Urinary bladder (tissue), 4 donors: ENCODE results near the gene PARD3. TPM values are rescaled to one million over a fixed set of nuclear protein-coding genes. Genes with fewer than 3 reads are reported as not detected.

Experiments used
- DNase-seq: peaks from one replicate; pipeline ENCODE4 v3.0.0-alpha.2; 2015; ENCODE audit errors: extremely low spot score
- H3K27ac ChIP-seq: one replicate; pipeline ENCODE4 v1.5.1; 2013; ENCODE audit warnings: low read depth, mild to moderate bottlenecking, moderate library complexity
- H3K36me3 ChIP-seq: one replicate; pipeline ENCODE4 v1.6.1; 2013; ENCODE audit warnings: mild to moderate bottlenecking, moderate library complexity; ENCODE audit not compliant: insufficient read depth
- H3K4me1 ChIP-seq: one replicate; pipeline ENCODE4 v1.6.1; 2013; ENCODE audit warnings: mild to moderate bottlenecking, moderate library complexity; ENCODE audit not compliant: insufficient read depth
- H3K4me3 ChIP-seq: one replicate; pipeline ENCODE4 v1.5.1; 2013; ENCODE audit warnings: low read depth, low read length
- WGBS: extraction: QIAGEN DNeasy Blood & Tissue Kit; methylation state at CpG from one replicate; pipeline ENCODE4 v1.1.7; 2013; 5-methylcytosine and 5-hydroxymethylcytosine counted together
- polyA plus RNA-seq: library from polyadenylated mRNA; stranded (reverse); fragments of 200-250 nt; gene quantifications from one replicate; pipeline ENCODE4 v1.2.3, GENCODE V29; 2013
- total RNA-seq: library from RNA; depleted of rRNA; stranded (reverse); fragments of >200 nt; gene quantifications from one replicate; pipeline ENCODE4 v1.2.3, GENCODE V29; 2014
- donor health status: healthy with polysubstance abuse.
- donor health status: healthy.

The PARD3 gene
- total and polyA plus RNA-seq, 2 donors: 27.5 to 89.1 TPM

DNA sequence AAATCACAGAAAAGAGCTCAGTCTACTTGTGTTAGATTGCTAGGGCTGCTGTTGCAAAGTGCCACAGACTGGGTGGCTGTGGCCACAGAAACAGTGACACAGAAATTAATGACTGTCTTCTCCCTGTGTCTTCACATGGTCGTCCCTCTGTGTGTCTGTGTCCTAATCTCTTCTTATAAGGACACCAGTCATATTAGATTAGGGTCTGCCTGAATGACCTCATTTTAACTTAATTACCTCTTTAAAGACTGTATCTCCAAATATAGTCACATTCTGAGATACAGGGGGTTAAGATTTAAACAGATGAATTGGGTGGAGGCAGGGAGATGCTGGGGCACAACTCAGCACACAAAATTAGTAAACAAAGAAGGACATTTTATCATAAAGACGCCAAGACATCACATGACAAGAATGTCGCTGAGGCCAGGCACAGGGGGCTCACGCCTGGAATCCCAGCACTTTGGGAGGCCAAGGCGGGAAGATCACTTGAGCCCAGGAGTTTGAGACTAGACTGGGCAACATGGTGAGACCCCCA lies 23.3 kb upstream of the PARD3 start:
- WGBS: 75% methylated on average over 5 of the region's 5 CpGs
- DNase-seq: no peak
- no peaks in the 10 kb centered on the region for H3K4me1 ChIP-seq
- H3K36me3 ChIP-seq: no peaks in the 10 kb centered on the region
- H3K27ac ChIP-seq: no peak overlapping the region
- H3K4me3 ChIP-seq: no peak overlapping the region

DNA sequence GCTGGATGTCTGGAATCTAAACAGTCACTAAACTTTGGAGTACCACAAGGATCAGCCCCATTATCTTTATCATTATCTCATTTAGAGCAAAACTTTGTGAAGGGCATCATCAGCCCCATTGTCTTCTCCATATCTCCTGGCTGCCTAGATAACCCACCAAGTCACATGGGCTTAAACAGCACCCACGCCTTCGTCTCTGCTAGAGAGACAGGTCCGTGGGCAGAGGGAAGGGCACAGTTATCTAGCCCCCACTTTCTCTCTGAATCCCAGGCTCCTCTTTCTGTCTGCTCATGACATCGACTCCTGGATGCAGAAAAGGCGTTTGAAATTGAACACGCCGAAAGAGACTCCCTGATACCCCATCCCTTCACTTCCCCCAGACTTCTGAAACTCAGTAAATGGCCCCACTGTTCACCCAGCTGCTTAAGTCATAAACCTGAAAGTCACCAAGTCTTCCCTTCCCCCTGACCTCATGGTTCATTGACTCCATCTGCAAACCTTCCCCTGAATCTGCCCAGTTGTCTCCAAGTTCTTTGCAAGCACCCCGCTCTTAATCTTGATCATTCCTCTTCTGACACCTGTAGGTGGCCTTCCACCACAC lies 20.9 kb upstream of the PARD3 start:
- Histone ChIP-seq H3K4me3 (no peak overlapping the region), H3K27ac (no peak overlapping the region), H3K4me1 (no peaks in the 10 kb centered on the region), H3K36me3 (no peaks in the 10 kb centered on the region)
- WGBS: 90% methylated on average over 8 of the region's 8 CpGs
- no peak for DNase-seq

DNA sequence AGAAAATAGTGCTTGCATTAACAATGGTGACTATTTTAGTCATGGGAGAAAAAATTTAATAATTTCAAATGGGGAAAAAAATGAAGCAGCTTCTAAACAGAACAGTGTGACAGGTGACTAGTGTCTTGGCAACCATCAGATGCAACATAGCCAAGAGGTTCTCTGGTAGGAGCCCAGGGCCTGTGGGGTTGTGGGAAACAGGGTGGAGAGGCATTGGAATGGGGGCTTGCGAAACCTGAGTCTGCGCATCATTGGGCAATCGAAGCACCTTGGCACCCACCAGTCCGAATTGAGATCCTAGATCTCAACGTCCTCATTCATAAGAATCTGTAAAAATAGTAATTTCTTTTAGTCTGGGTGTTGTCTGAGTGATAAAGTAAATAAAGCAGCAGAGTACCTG lies 19.2 kb upstream of the PARD3 start:
- no peaks in the 10 kb centered on the region for H3K36me3 ChIP-seq
- H3K4me1 ChIP-seq: no peaks in the 10 kb centered on the region
- no peak for DNase-seq
- H3K4me3 ChIP-seq: no peak overlapping the region
- no peak overlapping the region for H3K27ac ChIP-seq
- WGBS: 72% methylated on average over 5 of the region's 5 CpGs

DNA sequence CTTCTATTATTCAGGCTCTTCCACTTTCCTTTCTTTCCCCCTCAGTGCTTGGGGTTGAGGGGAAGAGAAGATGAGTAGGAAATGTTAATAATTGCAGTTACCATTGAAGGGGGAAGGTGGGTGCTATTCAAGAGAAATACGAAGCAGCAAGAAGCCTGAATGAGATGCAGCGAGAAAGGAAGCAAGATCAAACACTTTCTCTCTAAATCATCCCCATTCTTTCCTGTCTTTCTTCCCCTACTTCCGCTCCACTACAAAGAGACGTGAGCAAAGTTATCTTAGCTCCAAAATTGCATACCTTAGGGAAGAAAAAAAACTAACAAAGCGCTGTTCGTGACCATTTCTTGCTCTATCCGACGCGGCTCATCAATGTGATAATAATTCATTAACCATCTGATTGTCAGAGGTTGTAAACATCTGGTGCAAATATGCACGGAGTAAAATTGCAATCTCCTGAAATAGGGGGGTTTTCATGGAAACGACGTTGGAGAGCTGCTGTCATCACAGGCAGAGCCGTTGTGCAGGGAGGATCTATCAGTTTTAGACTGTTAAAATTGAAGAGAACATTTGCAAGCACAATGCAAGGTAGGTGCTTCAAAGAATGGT lies 15.2 kb upstream of the PARD3 start:
- 25% methylated on average over 13 of the region's 13 CpGs for WGBS
- Histone ChIP-seq H3K4me3 (no peak overlapping the region), H3K27ac (no peak overlapping the region), H3K4me1 (no peaks in the 10 kb centered on the region), H3K36me3 (no peaks in the 10 kb centered on the region)
- no peak for DNase-seq

- Histone ChIP-seq H3K27ac (no peak overlapping the region), H3K4me1 (no peaks in the 10 kb centered on the region)
- no peak for DNase-seq
These were observed 12.0 kb upstream of the PARD3 start for GRCh38 chr10:34826857-34827766.

GRCh38 chr10:34826221-34826620 lies 11.1 kb upstream of the PARD3 start:
- Histone ChIP-seq H3K27ac (no peak overlapping the region), H3K4me1 (no peaks in the 10 kb centered on the region), H3K36me3 (no peaks in the 10 kb centered on the region), H3K4me3 (no peak overlapping the region)
- DNase-seq: no peak
- WGBS: 81% methylated on average over 6 of the region's 6 CpGs

More at GRCh38 chr10:34826857-34827766, 12.0 kb upstream of the PARD3 start:
- WGBS: 81% methylated on average over 11 of the region's 11 CpGs
- Histone ChIP-seq H3K36me3 (no peaks in the 10 kb centered on the region), H3K4me3 (no peak overlapping the region)

- Histone ChIP-seq H3K4me1 (no peaks in the 10 kb centered on the region), H3K27ac (no peak overlapping the region), H3K36me3 (no peaks in the 10 kb centered on the region), H3K4me3 (no peak overlapping the region)
- DNase-seq: no peak
- 91% methylated on average over 2 of the region's 2 CpGs for WGBS
These were observed 10.3 kb upstream of the PARD3 start for GRCh38 chr10:34825414-34825813.

GRCh38 chr10:34824870-34825269 lies 9.8 kb upstream of the PARD3 start:
- no peaks in the 10 kb centered on the region for H3K36me3 ChIP-seq
- H3K4me1 ChIP-seq: no peaks in the 10 kb centered on the region
- DNase-seq: no peak
- WGBS: 69% methylated on average over 2 of the region's 2 CpGs
- H3K27ac ChIP-seq: no peak overlapping the region
- no peak overlapping the region for H3K4me3 ChIP-seq

DNA sequence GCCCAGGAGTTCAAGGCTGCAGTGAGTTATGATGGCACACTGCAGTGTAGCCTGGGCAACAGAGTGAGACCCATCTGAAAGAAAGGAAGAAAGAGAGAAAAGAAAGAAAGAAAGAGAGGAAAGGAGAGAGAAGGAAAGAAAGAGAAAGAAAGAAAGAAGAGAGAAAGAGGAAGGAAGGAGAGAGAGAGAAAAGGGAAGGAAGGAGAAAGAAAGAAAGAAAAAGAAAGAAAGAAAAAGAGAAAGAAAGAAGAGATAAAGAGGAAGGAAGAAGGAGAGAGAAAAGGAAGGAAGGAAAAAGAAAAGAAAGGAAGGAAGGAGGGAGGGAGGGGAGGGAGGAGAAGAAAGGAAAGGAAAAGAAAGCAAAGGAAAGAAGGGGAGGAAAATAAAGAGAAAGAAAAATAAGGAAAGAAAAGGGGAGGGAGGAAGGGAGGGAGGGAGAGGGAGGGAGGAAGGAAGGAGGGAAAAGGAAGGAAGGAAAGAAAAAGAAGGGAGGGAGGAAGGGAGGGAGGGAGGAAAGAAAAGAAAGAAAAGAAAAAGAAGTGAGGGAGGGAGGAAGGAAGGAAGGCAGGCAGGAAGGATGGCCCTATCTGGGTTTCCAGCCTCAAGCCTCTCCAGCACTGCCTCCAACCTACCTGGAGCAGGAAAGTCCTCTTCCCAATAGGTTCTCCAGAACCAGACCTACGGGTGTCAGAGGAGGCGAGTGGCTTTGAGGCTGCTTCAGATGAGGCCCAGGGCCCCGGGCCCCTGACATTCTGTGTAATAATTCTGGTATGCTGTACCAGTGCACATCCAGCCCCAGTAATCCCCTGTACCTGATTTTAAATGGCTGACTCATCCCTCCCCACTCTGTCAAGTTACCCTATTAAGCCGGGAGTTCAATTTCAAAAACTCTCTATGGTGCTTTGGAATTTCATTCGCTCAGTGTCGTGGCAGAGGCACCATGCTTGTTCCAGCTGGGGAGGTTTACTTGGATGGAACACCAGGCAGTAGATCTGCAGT lies 6.8 kb upstream of the PARD3 start:
- Histone ChIP-seq H3K4me1 (no peaks in the 10 kb centered on the region), H3K27ac (no peak overlapping the region), H3K36me3 (no peaks in the 10 kb centered on the region), H3K4me3 (no peak overlapping the region)
- DNase-seq: no peak
- WGBS: 84% methylated on average over 6 of the region's 6 CpGs

DNA sequence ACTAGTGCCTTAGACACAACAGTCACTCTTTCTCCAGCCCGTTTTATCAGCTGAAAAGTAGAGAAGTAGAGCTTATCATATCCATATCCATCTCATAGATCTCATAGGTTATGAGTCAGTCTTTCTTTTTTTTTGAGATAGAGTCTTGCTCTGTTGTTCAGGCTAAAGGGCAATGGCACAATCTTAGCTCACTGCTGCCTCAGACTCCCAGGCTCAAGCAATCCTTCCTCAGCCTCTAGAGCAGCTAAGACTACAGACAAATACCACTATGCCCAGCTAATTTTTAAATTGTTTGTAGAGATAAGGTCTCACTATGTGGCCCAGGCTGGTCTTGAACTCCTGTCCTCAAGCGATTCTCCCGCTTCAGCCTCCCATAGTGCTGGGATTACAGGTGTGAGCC lies 2.5 kb upstream of the PARD3 start:
- DNase-seq: no peak
- H3K36me3 ChIP-seq: no peaks in the 10 kb centered on the region
- H3K27ac ChIP-seq: no peak overlapping the region
- 89% methylated on average over 3 of the region's 3 CpGs for WGBS
- no peaks in the 10 kb centered on the region for H3K4me1 ChIP-seq
- H3K4me3 ChIP-seq: no peak overlapping the region

- WGBS: 97% methylated on average over 16 of the region's 16 CpGs
- Histone ChIP-seq H3K36me3 (no peaks in the 10 kb centered on the region), H3K27ac (no peak overlapping the region), H3K4me3 (no peak overlapping the region), H3K4me1 (no peaks in the 10 kb centered on the region)
- no peak for DNase-seq
These were observed 2.0 kb upstream of the PARD3 start for GRCh38 chr10:34817054-34817453.

- Histone ChIP-seq H3K36me3 (no peaks in the 10 kb centered on the region), H3K4me1 (no peaks in the 10 kb centered on the region), H3K27ac (no peak overlapping the region), H3K4me3 (peak overlapping the region; percentile 99)
- DNase-seq: no peak
- 3% methylated on average over 10 of the region's 10 CpGs for WGBS
These were observed 1.5 kb upstream of the PARD3 start for GRCh38 chr10:34816501-34817002.

- Histone ChIP-seq H3K36me3 (no peaks in the 10 kb centered on the region), H3K4me1 (no peaks in the 10 kb centered on the region), H3K4me3 (peak overlapping the region; percentile 99), H3K27ac (no peak overlapping the region)
- DNase-seq: no peak
- WGBS: under 1% methylated on average over 24 of the region's 24 CpGs
These were observed 995 bp upstream of the PARD3 start for GRCh38 chr10:34816085-34816496.
